GM12801 (cell line): ENCODE measurements around the gene LRRC8C.

Source experiments
- CTCF ChIP-seq: IDR thresholded peaks from one replicate; pipeline ENCODE4 v1.5.1; 2011; ENCODE audit warnings: control low read depth; ENCODE audit not compliant: insufficient read length; ENCODE audit errors: extremely low read depth

Gene LRRC8C

GRCh38 chr1:89739844-89740216 is 106.9 kb downstream of the LRRC8C start:
- no peak for TF ChIP-seq CTCF

- TF ChIP-seq CTCF: no peak
Observed at GRCh38 chr1:89743788-89744187, 110.9 kb downstream of the LRRC8C start.

- no peak for TF ChIP-seq CTCF
Observed at GRCh38 chr1:89746424-89747149, 113.7 kb downstream of the LRRC8C start.

- no peak for TF ChIP-seq CTCF
Observed at GRCh38 chr1:89753761-89754160, 120.8 kb downstream of the LRRC8C start.

- no peak for TF ChIP-seq CTCF
Observed at GRCh38 chr1:89754518-89754917, 121.6 kb downstream of the LRRC8C start.

GRCh38 chr1:89755591-89755990 is 122.7 kb downstream of the LRRC8C start:
- no peak for TF ChIP-seq CTCF

- no peak for TF ChIP-seq CTCF
Observed at GRCh38 chr1:89757532-89757931, 124.6 kb downstream of the LRRC8C start.
